Upper lobe of left lung (tissue), 6 donors: Measurements from ENCODE around the gene CCNY. TPM values are rescaled to one million over a fixed set of nuclear protein-coding genes. Genes with fewer than 3 reads are reported as not detected.

Source experiments
- ATAC-seq, 2 donors: fragments of 200-7000 bp; cut with Tn5 transposase; one replicate each; pipeline ENCODE4 v1.9.1; 2022; ENCODE audit warnings: mild to moderate bottlenecking in 2 of 2, moderate library complexity in 2 of 2; ENCODE audit not compliant: low FRiP score in 2 of 2
- DNase-seq, 2 donors: peaks; one replicate each; pipeline ENCODE4 v3.0.0-alpha.2; 2019 to 2020
- H3K27ac ChIP-seq, 4 donors: fragments of 200-600 bp; sonication (generic); one replicate each; pipeline ENCODE4 v1.5.1; 2016 to 2019
- H3K27me3 ChIP-seq, 4 donors: fragments of 200-600 bp; sonication (generic); one replicate each; pipeline ENCODE4 v1.5.1; 2017 to 2019
- H3K36me3 ChIP-seq, 4 donors: fragments of 200-600 bp; sonication (generic); one replicate each; pipeline ENCODE4 v1.5.1; 2016 to 2019
- H3K4me1 ChIP-seq, 4 donors: fragments of 200-600 bp; sonication (generic); one replicate each; pipeline ENCODE4 v1.5.1; 2018 to 2019
- H3K4me3 ChIP-seq, 4 donors: fragments of 200-600 bp; sonication (generic); one replicate each; pipeline ENCODE4 v1.5.1; 2017 to 2019; ENCODE audit warnings: mild to moderate bottlenecking in 2 of 4, moderate library complexity in 1 of 4
- H3K9me3 ChIP-seq, 4 donors: fragments of 200-600 bp; sonication (generic); one replicate each; pipeline ENCODE4 v1.5.1; 2018 to 2019
- EP300 ChIP-seq, 4 donors: sonication (generic); formaldehyde crosslinking; IDR thresholded peaks; one replicate each; pipeline ENCODE4 v1.5.1; 2017; ENCODE audit warnings: antibody characterized with exemption in 4 of 4, control low read depth in 2 of 4
- POLR2A ChIP-seq, 4 donors: fragments of 450-650 bp; IDR thresholded peaks; one replicate each; pipeline ENCODE4 v1.5.1; 2016 to 2017; ENCODE audit warnings: antibody characterized with exemption in 4 of 4, mild to moderate bottlenecking in 2 of 4
- POLR2AphosphoS5 ChIP-seq, 2 donors: sonication (generic); formaldehyde crosslinking; IDR thresholded peaks; one replicate each; pipeline ENCODE4 v1.5.1; 2017; ENCODE audit warnings: antibody characterized with exemption in 2 of 2
- WGBS, 2 donors: methylation state at CpG; one replicate each; pipeline ENCODE4 v1.1.5; 2017 to 2018; 5-methylcytosine and 5-hydroxymethylcytosine counted together
- total RNA-seq, 6 donors: library from RNA; depleted of rRNA in 4 of 6; stranded (reverse); fragments of >200 nt in 4 of 6; gene quantifications; one replicate each; pipeline versions ENCODE4 v1.1.0 to v1.2.1, GENCODE V29; 2016 to 2021
- TF ChIP-seq, protein P1 (sequence below), 6 experiments: fragments of 450-650 bp in 4 of 6; fragments of 200-600 bp in 2 of 6; sonication (generic) in 2 of 6; IDR thresholded peaks; one replicate each; pipeline ENCODE4 v1.5.1; 2016 to 2019; ENCODE audit warnings: antibody characterized with exemption in 6 of 6
- donor health status: DM: no; HTN: no; CAD: no; lungs with moderate emphysema.
- donor health status: DM: no; HTN: yes; CAD: no; lungs with severe emphysema.

The CCNY gene
- total RNA-seq, 6 donors from 2014 or later, result 22.0 to 80.8 (median 52.5) TPM

DNA sequence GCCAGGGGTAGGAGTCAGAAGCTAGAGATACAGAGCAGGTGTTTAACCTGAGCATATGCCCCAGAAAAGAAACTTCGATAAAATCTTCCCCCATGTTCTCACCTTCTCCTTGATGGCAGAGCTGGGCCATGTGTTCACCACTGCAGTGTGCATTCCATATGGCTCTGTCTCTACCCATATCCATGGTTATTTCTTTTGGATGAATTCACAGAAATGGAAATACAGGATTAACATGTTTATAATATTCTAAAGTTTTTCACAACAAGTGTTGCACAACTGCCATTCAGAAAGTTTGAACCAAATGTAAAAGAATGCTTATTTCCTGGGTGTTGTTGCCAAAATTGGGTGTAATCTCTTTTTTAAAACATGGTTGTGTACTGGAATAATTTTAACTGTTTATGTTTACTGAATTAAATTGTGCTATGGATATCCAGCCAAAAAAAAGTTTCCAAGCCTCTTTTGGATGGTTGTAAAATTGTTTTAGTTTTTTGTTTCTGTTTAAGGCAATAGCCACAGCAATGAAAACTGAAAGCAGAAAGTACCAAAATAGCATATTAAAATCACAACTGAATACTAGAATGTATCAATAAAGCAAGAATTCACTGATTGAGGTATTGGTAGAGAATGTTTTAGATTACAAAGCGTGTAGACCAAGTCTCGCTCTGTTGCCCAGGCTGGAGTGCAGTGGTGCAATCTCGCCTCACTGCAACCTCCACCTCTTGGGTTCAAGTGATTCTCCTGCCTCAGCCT lies 19.9 kb upstream of the CCNY start:
- DNase-seq (no peak), ATAC-seq (no peak)
- H3K27ac ChIP-seq, result no peak overlapping the region
- peaks cover 0 to 19% (median 2%) of the 10 kb centered on the region in 4 donors for H3K36me3 ChIP-seq
- no peak overlapping the region for H3K4me3 ChIP-seq
- TF ChIP-seq POLR2AphosphoS5 (IDR thresholded peaks at IDR 0.05), result no peak
- TF ChIP-seq EP300 (IDR thresholded peaks at IDR 0.05), result no peak
- TF ChIP-seq, protein P1, sequence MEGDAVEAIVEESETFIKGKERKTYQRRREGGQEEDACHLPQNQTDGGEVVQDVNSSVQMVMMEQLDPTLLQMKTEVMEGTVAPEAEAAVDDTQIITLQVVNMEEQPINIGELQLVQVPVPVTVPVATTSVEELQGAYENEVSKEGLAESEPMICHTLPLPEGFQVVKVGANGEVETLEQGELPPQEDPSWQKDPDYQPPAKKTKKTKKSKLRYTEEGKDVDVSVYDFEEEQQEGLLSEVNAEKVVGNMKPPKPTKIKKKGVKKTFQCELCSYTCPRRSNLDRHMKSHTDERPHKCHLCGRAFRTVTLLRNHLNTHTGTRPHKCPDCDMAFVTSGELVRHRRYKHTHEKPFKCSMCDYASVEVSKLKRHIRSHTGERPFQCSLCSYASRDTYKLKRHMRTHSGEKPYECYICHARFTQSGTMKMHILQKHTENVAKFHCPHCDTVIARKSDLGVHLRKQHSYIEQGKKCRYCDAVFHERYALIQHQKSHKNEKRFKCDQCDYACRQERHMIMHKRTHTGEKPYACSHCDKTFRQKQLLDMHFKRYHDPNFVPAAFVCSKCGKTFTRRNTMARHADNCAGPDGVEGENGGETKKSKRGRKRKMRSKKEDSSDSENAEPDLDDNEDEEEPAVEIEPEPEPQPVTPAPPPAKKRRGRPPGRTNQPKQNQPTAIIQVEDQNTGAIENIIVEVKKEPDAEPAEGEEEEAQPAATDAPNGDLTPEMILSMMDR (IDR thresholded peaks at IDR 0.05), result no peak
- no peak for TF ChIP-seq POLR2A (IDR thresholded peaks at IDR 0.05)
- no peaks in the 10 kb centered on the region for H3K4me1 ChIP-seq
- H3K27me3 ChIP-seq, result no peaks in the 10 kb centered on the region
- H3K9me3 ChIP-seq, result no peaks in the 10 kb centered on the region
- WGBS, 2 donors, result 90 to 93% methylated on average over 4 of the region's 4 CpGs

DNA sequence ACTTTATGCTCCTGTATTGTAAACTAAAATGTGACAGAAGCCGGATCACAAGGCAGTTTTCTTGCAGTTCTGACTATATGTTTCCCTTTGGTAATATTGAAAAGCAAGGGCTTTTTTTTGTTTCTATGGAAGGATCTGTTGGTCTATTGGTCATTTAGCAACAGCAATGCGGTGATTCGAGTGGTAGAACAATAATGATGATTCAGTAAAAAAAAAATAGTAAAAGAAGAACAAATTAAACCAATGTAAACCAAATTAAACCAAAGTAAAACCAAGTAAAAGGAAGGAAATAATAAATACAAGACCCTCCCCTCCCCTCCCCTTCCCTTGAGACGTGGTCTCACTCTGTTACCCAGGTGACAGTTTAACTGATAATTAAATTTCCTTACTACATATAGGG lies 17.8 kb upstream of the CCNY start:
- no peak for TF ChIP-seq POLR2A (IDR thresholded peaks at IDR 0.05)
- no peak for TF ChIP-seq POLR2AphosphoS5 (IDR thresholded peaks at IDR 0.05)
- no peak for TF ChIP-seq EP300 (IDR thresholded peaks at IDR 0.05)
- TF ChIP-seq, protein P1 (IDR thresholded peaks at IDR 0.05), result no peak
- WGBS, 2 donors, result 82 to 91% methylated on average over 4 of the region's 4 CpGs
- Histone ChIP-seq H3K27ac (no peak overlapping the region), H3K9me3 (peaks cover 0 to 6% (median 0%) of the 10 kb centered on the region in 4 donors), H3K36me3 (peaks cover 0 to 19% (median 2%) of the 10 kb centered on the region in 4 donors), H3K4me1 (no peaks in the 10 kb centered on the region), H3K27me3 (no peaks in the 10 kb centered on the region), H3K4me3 (no peak overlapping the region)
- ATAC-seq (no peak), DNase-seq (no peak)

DNA sequence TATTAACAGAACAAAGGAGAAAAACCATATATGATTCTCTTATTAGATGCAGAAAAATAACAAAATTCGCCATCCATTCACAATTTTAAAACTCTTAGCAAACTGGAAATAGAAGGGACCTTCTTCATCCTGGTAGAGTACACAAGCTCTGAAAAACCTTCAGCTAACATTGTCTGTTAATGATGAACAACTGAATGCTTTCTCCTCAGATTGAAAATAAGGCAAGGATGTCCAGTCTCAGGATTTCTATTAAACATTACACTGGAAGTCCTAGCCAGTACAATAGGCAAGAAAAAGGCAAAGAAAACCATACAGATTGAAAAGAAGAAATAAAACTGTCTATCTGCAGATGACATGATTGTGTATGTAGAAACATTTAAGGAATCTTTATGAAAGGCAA lies 16.0 kb upstream of the CCNY start:
- Histone ChIP-seq H3K4me3 (no peak overlapping the region), H3K36me3 (peaks cover 0 to 16% (median 2%) of the 10 kb centered on the region in 4 donors), H3K4me1 (no peaks in the 10 kb centered on the region), H3K9me3 (peaks cover 0 to 6% (median 0%) of the 10 kb centered on the region in 4 donors), H3K27ac (no peak overlapping the region), H3K27me3 (no peaks in the 10 kb centered on the region)
- TF ChIP-seq, protein P1 (IDR thresholded peaks at IDR 0.05), result no peak
- no peak for TF ChIP-seq POLR2AphosphoS5 (IDR thresholded peaks at IDR 0.05)
- TF ChIP-seq POLR2A (IDR thresholded peaks at IDR 0.05), result no peak
- TF ChIP-seq EP300 (IDR thresholded peaks at IDR 0.05), result no peak
- DNase-seq (no peak), ATAC-seq (no peak)
- WGBS, 2 donors, result 96 to 97% methylated on average over 1 of the region's 1 CpG

DNA sequence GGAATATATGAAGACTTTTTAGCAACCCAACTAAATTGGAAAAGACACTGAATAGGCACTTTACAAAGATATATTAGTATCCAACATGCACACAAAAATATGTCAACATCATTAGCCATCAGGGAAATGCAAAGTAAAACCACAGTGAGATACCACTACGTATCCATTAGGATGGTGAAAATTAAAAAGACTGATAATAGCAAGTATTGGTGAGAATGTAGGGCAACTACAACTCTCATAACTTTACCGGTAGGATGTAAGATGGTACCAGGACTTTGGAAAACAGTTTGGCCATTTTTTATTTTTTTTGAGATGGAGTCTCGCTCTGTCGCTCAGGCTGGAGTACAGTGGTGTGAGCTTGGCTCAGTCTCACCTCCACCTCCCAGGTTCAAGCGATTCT lies 13.7 kb upstream of the CCNY start:
- H3K9me3 ChIP-seq, result peaks cover 0 to 6% (median 0%) of the 10 kb centered on the region in 4 donors
- TF ChIP-seq, protein P1 (IDR thresholded peaks at IDR 0.05), result no peak
- no peak for TF ChIP-seq POLR2AphosphoS5 (IDR thresholded peaks at IDR 0.05)
- TF ChIP-seq POLR2A (IDR thresholded peaks at IDR 0.05), result no peak
- H3K36me3 ChIP-seq, result peaks cover 0 to 9% (median 0%) of the 10 kb centered on the region in 4 donors
- DNase-seq (no peak), ATAC-seq (no peak)
- H3K4me1 ChIP-seq, result no peaks in the 10 kb centered on the region
- WGBS, 2 donors, result 95 to 97% methylated on average over 5 of the region's 5 CpGs
- no peak overlapping the region for H3K27ac ChIP-seq
- H3K4me3 ChIP-seq, result no peak overlapping the region
- H3K27me3 ChIP-seq, result no peaks in the 10 kb centered on the region

DNA sequence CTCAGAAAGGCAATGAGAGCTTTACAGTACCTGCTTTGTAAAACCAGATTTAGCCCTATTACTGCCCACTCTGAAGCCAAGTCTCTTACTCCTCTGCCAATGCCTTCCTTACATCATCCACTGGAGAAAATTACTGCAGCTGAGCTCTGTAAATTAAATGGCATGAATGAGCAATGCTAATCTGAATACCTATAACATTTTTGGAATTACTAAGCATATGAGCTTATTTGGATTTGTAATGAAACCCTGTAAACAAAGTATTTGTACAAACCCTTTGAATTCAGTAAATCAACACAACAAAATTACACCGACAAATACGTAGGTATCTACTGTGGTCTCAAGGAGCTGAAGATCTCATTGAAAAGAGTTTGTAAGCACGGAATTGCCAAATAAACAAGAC lies 12.1 kb upstream of the CCNY start:
- Histone ChIP-seq H3K4me3 (no peak overlapping the region), H3K27me3 (no peaks in the 10 kb centered on the region), H3K9me3 (peaks cover 0 to 6% (median 0%) of the 10 kb centered on the region in 4 donors), H3K27ac (no peak overlapping the region), H3K36me3 (peaks cover 0 to 9% (median 0%) of the 10 kb centered on the region in 4 donors), H3K4me1 (peaks cover 0 to under 1% (median 0%) of the 10 kb centered on the region in 4 donors)
- ATAC-seq (no peak), DNase-seq (no peak)
- TF ChIP-seq POLR2AphosphoS5 (IDR thresholded peaks at IDR 0.05) (no peak), EP300 (IDR thresholded peaks at IDR 0.05) (no peak), POLR2A (IDR thresholded peaks at IDR 0.05) (no peak)
- TF ChIP-seq, protein P1 (IDR thresholded peaks at IDR 0.05), result no peak
- WGBS, 2 donors, result 84 to 97% methylated on average over 3 of the region's 3 CpGs
